PC-3 (cell line): ENCODE measurements around the gene FAM13A.

ENCODE experiments used
- CTCF ChIP-seq: fragments of 300-600 bp; sonication (generic); conservative IDR thresholded peaks from 2 replicates; pipeline ENCODE4 v1.5.1; 2017; ENCODE audit warnings: antibody characterized with exemption, low read depth, mild to moderate bottlenecking, low read length
- EZH2phosphoT487 ChIP-seq: fragments of 300-600 bp; sonication (generic); IDR thresholded peaks from 2 replicates; pipeline ENCODE4 v1.6.1; 2018; ENCODE audit warnings: mild to moderate bottlenecking, antibody characterized with exemption, low read length, borderline replicate concordance

DNA sequence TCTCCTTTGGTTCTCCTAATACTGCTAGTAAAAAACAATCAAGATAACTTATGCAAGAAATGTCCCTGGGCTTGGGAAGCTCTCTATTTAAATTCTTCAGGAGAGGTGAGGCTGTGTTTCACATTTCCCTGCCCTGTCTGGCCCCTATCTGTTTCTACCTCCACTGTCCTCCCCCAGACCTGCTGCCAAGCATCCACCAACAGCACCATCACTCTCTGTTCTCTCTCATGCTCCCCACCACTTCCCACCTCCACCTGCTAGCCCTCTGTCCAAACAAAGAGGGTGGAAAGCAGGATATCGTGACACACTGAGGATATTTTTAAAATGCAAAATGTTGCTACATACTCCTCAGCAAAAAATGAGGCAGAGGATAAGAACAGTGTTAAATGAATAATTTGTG is 271.0 kb downstream of the FAM13A start:
- no peak for TF ChIP-seq CTCF
- no peak for TF ChIP-seq EZH2phosphoT487
